ENCODE data around the gene F7.
"Not testable (repeated sequence)": the region's sequence is repeated elsewhere in the genome, so short reads cannot be mapped to it uniquely, and the experiment has no call there.

The F7 gene

GRCh38 chr13:113105921-113106452, 396 bp downstream of the F7 start:
- no peak for DNase-seq

GRCh38 chr13:113106711-113107351, 1.2 kb downstream of the F7 start:
- no peak for DNase-seq

- not testable (repeated sequence) for DNase-seq
Observed at GRCh38 chr13:113108521-113108920, 2.9 kb downstream of the F7 start.

- DNase-seq: no peak
Observed at GRCh38 chr13:113109151-113110047, 3.8 kb downstream of the F7 start.

GRCh38 chr13:113110048-113110851, 4.7 kb downstream of the F7 start:
- DNase-seq: peak; percentile 45

- no peak for DNase-seq
Observed at GRCh38 chr13:113110852-113111315, 5.3 kb downstream of the F7 start.

- DNase-seq: not testable (repeated sequence)
Observed at GRCh38 chr13:113111821-113112220, 6.2 kb downstream of the F7 start.

GRCh38 chr13:113112475-113112874, 6.9 kb downstream of the F7 start:
- DNase-seq: not testable (repeated sequence)

- DNase-seq: no peak
Observed at GRCh38 chr13:113112893-113113845, 7.6 kb downstream of the F7 start.

GRCh38 chr13:113113846-113114271, 8.3 kb downstream of the F7 start:
- DNase-seq: no peak

GRCh38 chr13:113114511-113115362, 9.1 kb downstream of the F7 start:
- no peak for DNase-seq

- DNase-seq: no peak
Observed at GRCh38 chr13:113115363-113116205, 10.0 kb downstream of the F7 start.

GRCh38 chr13:113116206-113116800, 10.7 kb downstream of the F7 start:
- DNase-seq: no peak

- no peak for DNase-seq
Observed at GRCh38 chr13:113116871-113117271, 11.3 kb downstream of the F7 start.

- DNase-seq: no peak
Observed at GRCh38 chr13:113117335-113117872, 11.8 kb downstream of the F7 start.

- no peak for DNase-seq
Observed at GRCh38 chr13:113117911-113118260, 12.3 kb downstream of the F7 start.

- no peak for DNase-seq
Observed at GRCh38 chr13:113118261-113119021, 12.8 kb downstream of the F7 start.

GRCh38 chr13:113119166-113119821, 13.7 kb downstream of the F7 start:
- no peak for DNase-seq

All from activated T-cell treated with anti-CD3 and anti-CD28 coated beads for 4 hours (primary cell).